HG03095 (cell line): ENCODE data around the gene XRN1.
"Not testable (repeated sequence)": the region's sequence is repeated elsewhere in the genome, so short reads cannot be mapped to it uniquely, and the experiment has no call there.

Experiments
- ATAC-seq: cut with Tn5 transposase; IDR thresholded peaks from one replicate; pipeline ENCODE4 v1.9.1; 2021; ENCODE audit warnings: moderate library complexity; ENCODE audit not compliant: unreplicated experiment

Gene XRN1

DNA sequence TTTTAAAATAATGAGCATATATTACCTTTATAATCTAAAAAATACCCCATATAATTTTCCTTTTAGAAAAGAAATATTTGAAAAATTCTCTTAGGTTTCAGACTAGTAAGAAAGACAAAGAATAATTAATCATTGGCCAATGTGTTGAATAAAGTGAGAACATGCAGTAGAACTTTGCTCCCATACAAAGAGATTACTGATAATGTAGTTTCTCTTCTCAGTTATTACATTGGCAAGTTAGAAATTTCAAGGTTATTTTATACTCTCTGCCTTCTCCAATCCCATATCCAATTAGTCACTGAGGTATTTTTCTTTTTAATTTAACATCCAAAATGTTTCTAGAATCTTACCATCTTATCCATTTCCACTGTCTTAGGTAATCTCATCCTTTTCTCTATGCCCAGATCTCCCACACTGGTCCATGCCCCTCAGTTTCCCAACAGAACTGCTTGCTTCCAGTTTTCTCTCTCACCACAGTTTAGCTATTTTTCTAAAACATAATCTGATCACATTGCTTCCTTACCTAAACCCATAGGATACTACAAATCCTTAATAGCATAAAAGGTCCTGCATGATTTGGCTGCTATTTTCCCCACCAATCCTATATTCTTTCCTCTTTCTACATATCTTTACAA, 10.8 kb downstream of the XRN1 start:
- no peak for ATAC-seq

- no peak for ATAC-seq
Measured at GRCh38 chr3:142434503-142434902, 13.3 kb downstream of the XRN1 start.

- ATAC-seq, result no peak
Measured at GRCh38 chr3:142433110-142433509, 14.7 kb downstream of the XRN1 start.

- no peak for ATAC-seq
Measured at GRCh38 chr3:142429582-142429981, 18.3 kb downstream of the XRN1 start.

- ATAC-seq, result no peak
Measured at GRCh38 chr3:142424754-142425153, 23.1 kb downstream of the XRN1 start.

- no peak for ATAC-seq
Measured at GRCh38 chr3:142418926-142419592, 28.8 kb downstream of the XRN1 start.

DNA sequence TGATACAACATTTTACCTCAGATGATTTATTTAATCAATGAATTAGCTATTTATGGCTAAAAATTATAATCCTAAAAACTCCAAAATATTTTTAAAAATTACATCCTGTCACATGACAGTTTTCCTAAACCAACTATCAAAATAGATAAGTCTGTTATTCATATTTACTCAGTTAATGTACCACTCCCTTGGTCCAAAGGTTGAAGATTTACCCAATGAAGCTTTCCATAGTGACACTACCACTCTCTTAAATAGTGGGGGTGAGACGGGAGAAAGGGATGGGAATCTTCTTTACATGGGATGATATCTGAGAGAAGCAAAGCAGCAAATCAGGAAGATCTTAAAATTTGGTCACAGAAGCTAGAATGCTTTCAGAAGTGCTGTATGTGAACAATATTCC, 30.5 kb downstream of the XRN1 start:
- no peak for ATAC-seq

GRCh38 chr3:142400537-142400936, 47.3 kb downstream of the XRN1 start:
- not testable (repeated sequence) for ATAC-seq

- ATAC-seq, result no peak
Measured at GRCh38 chr3:142394921-142395622, 52.8 kb downstream of the XRN1 start.

DNA sequence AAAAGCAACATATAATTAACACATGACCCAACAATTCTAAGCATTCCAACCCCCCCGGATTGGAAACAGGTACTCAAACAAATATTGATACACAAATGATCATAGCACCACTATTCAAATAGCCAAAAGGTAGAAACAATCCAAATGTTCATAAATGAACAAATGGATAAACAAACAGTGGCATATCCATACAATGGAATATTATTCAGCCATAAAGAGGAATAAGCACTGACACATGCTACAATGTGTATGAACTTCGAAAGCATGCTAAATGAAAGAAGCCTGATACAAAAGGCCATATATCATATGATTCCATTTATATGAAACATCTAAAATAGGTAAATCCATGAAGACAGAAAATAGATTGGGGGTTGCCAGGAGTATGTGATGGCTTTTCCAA, 62.8 kb downstream of the XRN1 start:
- no peak for ATAC-seq

DNA sequence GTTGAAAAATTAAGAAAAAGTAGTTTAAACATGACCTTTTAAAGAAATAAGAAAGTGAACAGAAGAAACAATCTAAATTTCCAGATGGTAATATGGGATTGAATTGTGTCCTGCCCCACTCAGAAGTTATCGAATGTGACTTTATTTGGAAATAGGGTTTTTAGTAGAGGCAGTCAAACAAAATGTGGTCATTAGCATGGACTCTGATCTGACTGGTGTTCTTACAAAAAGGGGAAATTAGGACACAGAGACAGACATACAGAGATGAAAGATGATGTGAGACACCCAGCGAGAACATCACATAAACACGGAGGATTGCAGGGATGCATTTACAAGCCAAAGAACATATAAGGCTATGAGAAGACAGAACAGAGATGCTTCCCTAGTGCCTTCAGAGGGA, 73.2 kb downstream of the XRN1 start:
- ATAC-seq, result no peak

DNA sequence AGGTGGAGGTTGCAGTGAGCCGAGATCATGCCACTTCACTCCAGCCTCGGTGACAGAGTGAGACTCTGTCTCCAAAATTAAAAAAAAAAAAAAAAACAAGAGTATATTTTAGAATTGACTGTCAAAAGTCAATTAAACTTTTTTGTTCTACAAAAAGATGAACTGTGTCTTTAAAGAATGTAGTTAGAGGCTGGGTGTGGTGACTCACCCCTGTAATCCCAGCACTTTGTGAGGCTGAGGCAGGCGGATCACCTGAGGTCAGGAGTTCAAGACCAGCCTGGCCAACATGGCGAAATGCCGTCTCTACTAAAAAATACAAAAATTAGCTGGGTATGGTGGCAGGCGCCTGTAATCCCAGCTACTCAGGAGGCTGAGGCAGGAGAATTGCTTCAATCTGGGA, 78.3 kb downstream of the XRN1 start:
- not testable (repeated sequence) for ATAC-seq

DNA sequence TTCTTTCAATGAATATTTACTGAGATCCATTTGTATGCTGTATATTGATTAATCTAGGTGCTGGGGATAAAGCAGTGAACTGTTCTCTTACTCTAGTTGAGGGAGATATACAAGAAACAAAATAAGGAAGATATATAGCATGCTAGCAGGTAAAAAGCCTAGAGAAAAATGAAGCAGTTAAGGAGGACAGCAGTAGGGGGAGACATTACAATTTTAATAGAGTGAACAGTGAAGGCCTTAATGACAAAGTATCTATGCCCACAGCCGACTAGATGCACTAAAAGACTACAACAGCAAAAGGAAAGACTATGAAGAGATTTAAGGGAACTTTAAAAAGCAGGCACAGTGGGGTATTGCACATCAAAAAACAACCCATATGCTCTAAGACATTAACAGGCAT, 81.4 kb downstream of the XRN1 start:
- no peak for ATAC-seq

- ATAC-seq, result no peak
Measured at GRCh38 chr3:142363936-142364467, 83.8 kb downstream of the XRN1 start.

DNA sequence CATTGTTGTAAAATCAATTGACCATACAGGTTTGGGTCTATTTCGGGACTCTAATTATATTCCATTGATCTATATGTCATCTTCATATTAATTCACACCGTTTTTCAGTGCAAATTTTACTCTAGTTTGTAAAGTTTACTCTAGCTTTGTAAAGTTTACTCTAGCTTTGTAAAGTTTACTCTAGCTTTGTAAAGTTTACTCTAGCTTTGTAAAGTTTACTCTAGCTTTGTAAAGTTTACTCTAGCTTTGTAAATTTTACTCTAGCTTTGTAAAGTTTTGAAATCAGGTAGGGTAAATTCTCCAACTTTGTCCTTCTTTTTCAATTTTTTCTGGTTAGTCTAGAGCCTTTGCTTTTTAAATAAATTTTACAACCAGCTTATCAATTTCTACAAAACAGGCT, 84.4 kb downstream of the XRN1 start:
- not testable (repeated sequence) for ATAC-seq

- no peak for ATAC-seq
Measured at GRCh38 chr3:142359367-142359766, 88.5 kb downstream of the XRN1 start.

GRCh38 chr3:142356818-142357217, 91.0 kb downstream of the XRN1 start:
- no peak for ATAC-seq

- ATAC-seq, result peak; percentile 66
Measured at GRCh38 chr3:142355692-142356091, 92.1 kb downstream of the XRN1 start.

DNA sequence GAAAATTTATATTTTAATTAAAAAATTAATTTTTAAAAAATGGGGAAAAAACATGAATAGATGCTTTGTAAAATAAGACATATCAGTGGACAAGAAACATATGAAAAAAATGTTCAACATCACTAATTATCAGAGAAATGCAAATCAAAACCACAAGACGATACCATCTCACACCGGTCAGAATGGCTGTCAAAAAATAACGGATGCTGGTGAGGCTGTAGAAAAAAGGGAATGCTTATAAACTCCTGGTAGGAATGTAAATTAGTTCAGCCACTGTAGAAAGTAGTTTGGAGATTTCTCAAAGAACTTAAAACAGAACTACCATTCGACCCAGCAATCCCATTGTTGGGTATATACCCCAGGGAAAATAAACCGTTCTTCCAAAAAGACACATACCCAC, 93.8 kb downstream of the XRN1 start:
- ATAC-seq, result no peak

GRCh38 chr3:142353571-142353970, 94.3 kb downstream of the XRN1 start:
- no peak for ATAC-seq

DNA sequence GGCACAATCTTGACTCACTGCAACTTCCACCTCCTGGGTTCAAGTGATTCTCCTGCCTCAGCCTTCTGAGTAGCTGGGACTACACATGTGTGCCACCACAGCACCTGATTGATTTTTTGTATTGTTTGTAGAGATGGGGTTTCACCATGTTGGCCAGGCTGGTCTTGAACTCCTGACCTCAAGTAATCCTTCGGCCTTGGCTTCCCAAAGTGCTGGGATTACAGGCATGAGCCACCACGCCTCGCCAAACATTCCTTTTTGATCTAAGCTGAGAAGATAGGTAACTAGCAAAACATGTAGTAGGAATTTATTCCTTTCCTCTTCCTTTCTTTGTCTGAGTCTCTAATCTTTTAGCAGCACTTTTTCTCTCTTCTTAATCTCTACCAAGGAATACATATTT, 95.1 kb downstream of the XRN1 start:
- ATAC-seq, result not testable (repeated sequence)

- ATAC-seq, result no peak
Measured at GRCh38 chr3:142348460-142348859, 99.4 kb downstream of the XRN1 start.
